Measurements from ENCODE around the gene CRAMP1. TPM values are rescaled to one million over a fixed set of nuclear protein-coding genes. Genes with fewer than 3 reads are reported as not detected.

The CRAMP1 gene
- total RNA-seq, 1 experiment from 2014 or later, result 28.8 TPM

DNA sequence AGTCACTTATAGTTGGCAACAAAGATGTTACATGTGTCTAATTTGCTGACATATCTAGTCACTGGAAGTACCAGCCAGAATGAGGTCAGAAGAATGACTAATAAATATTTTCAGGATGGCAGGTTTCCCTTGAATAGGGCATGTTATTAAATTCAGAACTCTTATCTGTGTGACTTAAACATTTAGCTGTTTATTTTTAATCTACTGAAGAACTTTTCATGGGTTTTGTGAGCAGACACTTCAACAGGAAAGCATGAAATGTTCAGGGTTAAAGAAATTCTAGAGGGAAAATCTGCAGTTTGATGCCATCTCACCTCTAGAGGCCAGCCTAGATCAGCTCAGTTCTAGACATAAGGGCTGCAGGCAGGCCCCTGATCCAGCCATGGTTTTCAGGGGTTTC is 79.1 kb downstream of the CRAMP1 start:
- in situ Hi-C loops (cut with HindIII; ENCODE audit: low pct_unique_long_range_greater_than_20kb, low sequenced_read_pairs), result no loop called here
- ATAC-seq (peak; percentile 36), DNase-seq (ENCODE audit: low read depth, low spot score) (no peak)
- ChIA-PET CTCF (no interaction called here), POLR2A (no interaction called here)
- Histone ChIP-seq H3K4me1 (ENCODE audit: control insufficient read depth, insufficient read depth, low read length) (peaks cover 60% of the 10 kb centered on the region), H3K36me3 (ENCODE audit: control insufficient read depth, insufficient read depth, low read length) (peaks cover 13% of the 10 kb centered on the region), H3K27ac (ENCODE audit: low read length) (peak overlapping the region; percentile 94), H3K9me3 (ENCODE audit: control insufficient read depth, insufficient read depth, low read depth, low read length) (no peaks in the 10 kb centered on the region), H3K4me3 (ENCODE audit: low read depth in 2 of 2, low read length in 2 of 2) (no peak overlapping the region), H3K27me3 (ENCODE audit: control insufficient read depth, insufficient read depth, low read length) (no peaks in the 10 kb centered on the region)
- intact Hi-C loops (cut with micrococcal nuclease; ENCODE audit: unreplicated experiment), result no loop called here
- no TSS peak for BruUV-seq (replicated peaks)
- TF ChIP-seq POLR2AphosphoS5 (IDR thresholded peaks at IDR 0.05; ENCODE audit: low read depth, low read length) (no peak), TCF7L2 (IDR thresholded peaks at IDR 0.05; ENCODE audit: low read depth, low read length) (no peak), SIN3A (IDR thresholded peaks at IDR 0.05; ENCODE audit: borderline replicate concordance, insufficient read depth, low read depth, low read length) (no peak)
- TF ChIP-seq, protein P1, sequence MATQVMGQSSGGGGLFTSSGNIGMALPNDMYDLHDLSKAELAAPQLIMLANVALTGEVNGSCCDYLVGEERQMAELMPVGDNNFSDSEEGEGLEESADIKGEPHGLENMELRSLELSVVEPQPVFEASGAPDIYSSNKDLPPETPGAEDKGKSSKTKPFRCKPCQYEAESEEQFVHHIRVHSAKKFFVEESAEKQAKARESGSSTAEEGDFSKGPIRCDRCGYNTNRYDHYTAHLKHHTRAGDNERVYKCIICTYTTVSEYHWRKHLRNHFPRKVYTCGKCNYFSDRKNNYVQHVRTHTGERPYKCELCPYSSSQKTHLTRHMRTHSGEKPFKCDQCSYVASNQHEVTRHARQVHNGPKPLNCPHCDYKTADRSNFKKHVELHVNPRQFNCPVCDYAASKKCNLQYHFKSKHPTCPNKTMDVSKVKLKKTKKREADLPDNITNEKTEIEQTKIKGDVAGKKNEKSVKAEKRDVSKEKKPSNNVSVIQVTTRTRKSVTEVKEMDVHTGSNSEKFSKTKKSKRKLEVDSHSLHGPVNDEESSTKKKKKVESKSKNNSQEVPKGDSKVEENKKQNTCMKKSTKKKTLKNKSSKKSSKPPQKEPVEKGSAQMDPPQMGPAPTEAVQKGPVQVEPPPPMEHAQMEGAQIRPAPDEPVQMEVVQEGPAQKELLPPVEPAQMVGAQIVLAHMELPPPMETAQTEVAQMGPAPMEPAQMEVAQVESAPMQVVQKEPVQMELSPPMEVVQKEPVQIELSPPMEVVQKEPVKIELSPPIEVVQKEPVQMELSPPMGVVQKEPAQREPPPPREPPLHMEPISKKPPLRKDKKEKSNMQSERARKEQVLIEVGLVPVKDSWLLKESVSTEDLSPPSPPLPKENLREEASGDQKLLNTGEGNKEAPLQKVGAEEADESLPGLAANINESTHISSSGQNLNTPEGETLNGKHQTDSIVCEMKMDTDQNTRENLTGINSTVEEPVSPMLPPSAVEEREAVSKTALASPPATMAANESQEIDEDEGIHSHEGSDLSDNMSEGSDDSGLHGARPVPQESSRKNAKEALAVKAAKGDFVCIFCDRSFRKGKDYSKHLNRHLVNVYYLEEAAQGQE (IDR thresholded peaks at IDR 0.05; ENCODE audit: insufficient read depth in 1 of 2, low read depth in 2 of 2, low read length in 1 of 2), result no peak

DNA sequence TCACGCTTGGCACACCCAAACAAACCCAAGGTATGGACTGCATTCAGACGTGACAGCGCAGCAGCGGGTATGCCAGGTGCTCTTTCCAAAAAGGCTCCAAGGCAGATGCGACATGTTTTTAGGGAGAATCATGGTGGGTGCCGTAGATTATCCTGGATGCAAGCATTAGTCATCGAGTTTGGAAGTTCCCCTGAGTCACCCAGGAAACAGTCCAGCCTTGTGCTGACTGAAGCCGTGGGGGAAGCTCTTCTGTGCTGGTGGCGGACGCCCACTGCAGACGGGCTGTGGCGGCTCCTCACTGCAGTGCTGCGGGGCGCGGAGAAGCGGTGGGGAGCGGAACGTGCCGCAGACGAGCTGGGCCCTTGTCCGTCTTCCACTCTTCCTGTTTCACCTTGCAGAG is 79.8 kb downstream of the CRAMP1 start:
- Histone ChIP-seq H3K4me3 (ENCODE audit: low read depth in 2 of 2, low read length in 2 of 2) (no peak overlapping the region), H3K27me3 (ENCODE audit: control insufficient read depth, insufficient read depth, low read length) (no peaks in the 10 kb centered on the region), H3K9me3 (ENCODE audit: control insufficient read depth, insufficient read depth, low read depth, low read length) (no peaks in the 10 kb centered on the region), H3K4me1 (ENCODE audit: control insufficient read depth, insufficient read depth, low read length) (peaks cover 54% of the 10 kb centered on the region), H3K27ac (ENCODE audit: low read length) (peak overlapping the region; percentile 94), H3K36me3 (ENCODE audit: control insufficient read depth, insufficient read depth, low read length) (peaks cover 13% of the 10 kb centered on the region)
- ATAC-seq (peak; percentile 76), DNase-seq (ENCODE audit: low read depth, low spot score) (no peak)
- intact Hi-C loops (cut with micrococcal nuclease; ENCODE audit: unreplicated experiment) (no loop called here), in situ Hi-C loops (cut with HindIII; ENCODE audit: low pct_unique_long_range_greater_than_20kb, low sequenced_read_pairs) (no loop called here)
- CTCF ChIA-PET, result no interaction called here
- POLR2A ChIA-PET, result no interaction called here
- TF ChIP-seq POLR2AphosphoS5 (IDR thresholded peaks at IDR 0.05; ENCODE audit: low read depth, low read length) (no peak), TCF7L2 (IDR thresholded peaks at IDR 0.05; ENCODE audit: low read depth, low read length) (no peak), SIN3A (IDR thresholded peaks at IDR 0.05; ENCODE audit: borderline replicate concordance, insufficient read depth, low read depth, low read length) (no peak)
- TF ChIP-seq, protein P2, sequence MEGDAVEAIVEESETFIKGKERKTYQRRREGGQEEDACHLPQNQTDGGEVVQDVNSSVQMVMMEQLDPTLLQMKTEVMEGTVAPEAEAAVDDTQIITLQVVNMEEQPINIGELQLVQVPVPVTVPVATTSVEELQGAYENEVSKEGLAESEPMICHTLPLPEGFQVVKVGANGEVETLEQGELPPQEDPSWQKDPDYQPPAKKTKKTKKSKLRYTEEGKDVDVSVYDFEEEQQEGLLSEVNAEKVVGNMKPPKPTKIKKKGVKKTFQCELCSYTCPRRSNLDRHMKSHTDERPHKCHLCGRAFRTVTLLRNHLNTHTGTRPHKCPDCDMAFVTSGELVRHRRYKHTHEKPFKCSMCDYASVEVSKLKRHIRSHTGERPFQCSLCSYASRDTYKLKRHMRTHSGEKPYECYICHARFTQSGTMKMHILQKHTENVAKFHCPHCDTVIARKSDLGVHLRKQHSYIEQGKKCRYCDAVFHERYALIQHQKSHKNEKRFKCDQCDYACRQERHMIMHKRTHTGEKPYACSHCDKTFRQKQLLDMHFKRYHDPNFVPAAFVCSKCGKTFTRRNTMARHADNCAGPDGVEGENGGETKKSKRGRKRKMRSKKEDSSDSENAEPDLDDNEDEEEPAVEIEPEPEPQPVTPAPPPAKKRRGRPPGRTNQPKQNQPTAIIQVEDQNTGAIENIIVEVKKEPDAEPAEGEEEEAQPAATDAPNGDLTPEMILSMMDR (IDR thresholded peaks at IDR 0.05), result no peak
- TF ChIP-seq, protein P1 (IDR thresholded peaks at IDR 0.05; ENCODE audit: insufficient read depth in 1 of 2, low read depth in 2 of 2, low read length in 1 of 2), result no peak
- BruUV-seq (replicated peaks), result no TSS peak
